Measurements from ENCODE around the gene ARPC2.

Gene ARPC2

GRCh38 chr2:218172845-218173244 is 44.1 kb upstream of the ARPC2 start:
- Histone ChIP-seq H3K4me3 (IDR thresholded peaks at IDR 0.05; ENCODE audit: insufficient read depth, low read depth, low read length) (no peak overlapping the region), H2AFZ (ENCODE audit: low read depth) (no peak overlapping the region), H4K20me1 (ENCODE audit: insufficient read depth) (no peaks in the 10 kb centered on the region), H3K4me1 (ENCODE audit: low read depth, poor library complexity, severe bottlenecking) (no peaks in the 10 kb centered on the region), H3K27ac (no peak overlapping the region), H3K27me3 (ENCODE audit: insufficient read depth, low read depth) (no peaks in the 10 kb centered on the region), H3K79me2 (ENCODE audit: insufficient read depth, low read depth) (no peaks in the 10 kb centered on the region), H3K9ac (no peak overlapping the region), H3K4me2 (no peak overlapping the region), H3K36me3 (ENCODE audit: insufficient read depth) (no peaks in the 10 kb centered on the region)
- no peak for TF ChIP-seq CTCF (conservative IDR thresholded peaks at IDR 0.05; ENCODE audit: low read depth, low read length)

GRCh38 chr2:218179782-218180181 is 37.2 kb upstream of the ARPC2 start:
- no peak overlapping the region for H3K9ac ChIP-seq
- no peak overlapping the region for H3K4me3 ChIP-seq (IDR thresholded peaks at IDR 0.05; ENCODE audit: insufficient read depth, low read depth, low read length)
- H4K20me1 ChIP-seq (ENCODE audit: insufficient read depth), result no peaks in the 10 kb centered on the region
- H3K27ac ChIP-seq, result no peak overlapping the region
- H3K4me1 ChIP-seq (ENCODE audit: low read depth, poor library complexity, severe bottlenecking), result no peaks in the 10 kb centered on the region
- H3K79me2 ChIP-seq (ENCODE audit: insufficient read depth, low read depth), result no peaks in the 10 kb centered on the region
- no peak for TF ChIP-seq CTCF (conservative IDR thresholded peaks at IDR 0.05; ENCODE audit: low read depth, low read length)
- no peak overlapping the region for H2AFZ ChIP-seq (ENCODE audit: low read depth)
- H3K4me2 ChIP-seq, result no peak overlapping the region
- no peaks in the 10 kb centered on the region for H3K36me3 ChIP-seq (ENCODE audit: insufficient read depth)
- no peaks in the 10 kb centered on the region for H3K27me3 ChIP-seq (ENCODE audit: insufficient read depth, low read depth)

DNA sequence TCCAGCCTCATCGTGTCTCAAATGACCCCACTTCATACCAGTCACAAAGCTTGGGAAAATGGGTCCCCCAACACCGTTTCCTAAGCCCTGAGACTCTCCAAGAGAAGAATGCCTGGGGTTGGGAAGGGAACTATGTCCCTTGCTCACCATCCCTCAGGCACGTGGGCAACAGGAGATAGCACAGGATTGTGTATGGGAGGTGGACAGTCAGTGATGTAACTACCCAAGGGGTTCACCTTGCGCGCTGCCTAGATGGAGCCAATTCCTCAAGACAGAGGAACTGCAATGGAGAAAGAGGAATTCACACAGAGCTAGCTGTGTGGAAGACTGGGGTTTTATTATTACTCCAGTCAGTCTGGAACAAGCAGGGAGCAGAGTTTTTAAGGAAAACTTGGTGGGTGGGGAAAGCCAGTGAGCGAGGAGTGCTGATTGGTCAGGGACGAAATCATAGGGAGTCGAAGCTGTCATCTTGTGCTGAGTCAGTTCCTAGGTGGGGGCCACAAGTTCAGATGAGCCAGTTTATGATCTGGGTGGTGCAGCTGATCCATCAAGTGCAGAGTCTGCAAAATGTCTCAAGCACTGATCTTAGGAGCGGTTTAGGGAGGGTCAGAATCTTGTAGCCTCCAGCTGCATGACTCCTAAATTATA is 36.4 kb upstream of the ARPC2 start:
- TF ChIP-seq CTCF (conservative IDR thresholded peaks at IDR 0.05; ENCODE audit: low read depth, low read length), result no peak

GRCh38 chr2:218184331-218184730 is 32.7 kb upstream of the ARPC2 start:
- Histone ChIP-seq H3K36me3 (ENCODE audit: insufficient read depth) (no peaks in the 10 kb centered on the region), H3K9ac (no peak overlapping the region), H4K20me1 (ENCODE audit: insufficient read depth) (no peaks in the 10 kb centered on the region), H2AFZ (ENCODE audit: low read depth) (no peak overlapping the region), H3K27ac (no peak overlapping the region), H3K4me3 (IDR thresholded peaks at IDR 0.05; ENCODE audit: insufficient read depth, low read depth, low read length) (no peak overlapping the region), H3K4me2 (no peak overlapping the region), H3K79me2 (ENCODE audit: insufficient read depth, low read depth) (no peaks in the 10 kb centered on the region), H3K27me3 (ENCODE audit: insufficient read depth, low read depth) (no peaks in the 10 kb centered on the region), H3K4me1 (ENCODE audit: low read depth, poor library complexity, severe bottlenecking) (peaks cover 5% of the 10 kb centered on the region)
- no peak for TF ChIP-seq CTCF (conservative IDR thresholded peaks at IDR 0.05; ENCODE audit: low read depth, low read length)

More for the DNA sequence above, 36.4 kb upstream of the ARPC2 start:
- H3K36me3 ChIP-seq (ENCODE audit: insufficient read depth), result no peaks in the 10 kb centered on the region
- no peaks in the 10 kb centered on the region for H3K27me3 ChIP-seq (ENCODE audit: insufficient read depth, low read depth)
- H4K20me1 ChIP-seq (ENCODE audit: insufficient read depth), result no peaks in the 10 kb centered on the region
- H3K27ac ChIP-seq, result no peak overlapping the region
- H2AFZ ChIP-seq (ENCODE audit: low read depth), result no peak overlapping the region
- H3K9ac ChIP-seq, result no peak overlapping the region
- H3K79me2 ChIP-seq (ENCODE audit: insufficient read depth, low read depth), result no peaks in the 10 kb centered on the region
- H3K4me3 ChIP-seq (IDR thresholded peaks at IDR 0.05; ENCODE audit: insufficient read depth, low read depth, low read length), result no peak overlapping the region
- H3K4me2 ChIP-seq, result no peak overlapping the region
- no peaks in the 10 kb centered on the region for H3K4me1 ChIP-seq (ENCODE audit: low read depth, poor library complexity, severe bottlenecking)
